Vagina (tissue), 2 donors: Measurements from ENCODE around the gene SLC5A10. TPM values are rescaled to one million over a fixed set of nuclear protein-coding genes. Genes with fewer than 3 reads are reported as not detected.
"Not testable (repeated sequence)": the region's sequence is repeated elsewhere in the genome, so short reads cannot be mapped to it uniquely, and the experiment has no call there.

Experiments
- DNase-seq, 2 donors: peaks; one replicate each; pipeline ENCODE4 v3.0.0-alpha.2; 2017; ENCODE audit errors: extremely low spot score in 2 of 2
- H3K27ac ChIP-seq: fragments of 200-600 bp; sonication (generic); one replicate; pipeline ENCODE4 v1.5.1; 2019
- H3K27me3 ChIP-seq: fragments of 200-600 bp; sonication (generic); one replicate; pipeline ENCODE4 v1.5.1; 2019
- H3K36me3 ChIP-seq, 2 donors: fragments of 200-600 bp; sonication (generic); one replicate each; pipeline ENCODE4 v1.5.1; 2017 to 2019
- H3K4me1 ChIP-seq: fragments of 200-600 bp; sonication (generic); one replicate; pipeline ENCODE4 v1.5.1; 2019
- H3K4me3 ChIP-seq, 2 donors: fragments of 200-600 bp; sonication (generic); 1 replicate in 1 of 2; 2 replicates in 1 of 2; pipeline ENCODE4 v1.5.1; 2016 to 2019
- H3K9me3 ChIP-seq: fragments of 200-600 bp; sonication (generic); one replicate; pipeline ENCODE4 v1.5.1; 2019
- POLR2A ChIP-seq, 2 donors: fragments of 450-650 bp; IDR thresholded peaks; one replicate each; pipeline ENCODE4 v1.6.1; 2017; ENCODE audit warnings: antibody characterized with exemption in 2 of 2, mild to moderate bottlenecking in 2 of 2, moderate library complexity in 2 of 2
- POLR2AphosphoS5 ChIP-seq, 2 donors: sonication (generic); formaldehyde crosslinking; IDR thresholded peaks; one replicate each; pipeline ENCODE4 v1.9.0; 2017; ENCODE audit warnings: antibody characterized with exemption in 2 of 2, mild to moderate bottlenecking in 2 of 2, low read depth in 1 of 2; ENCODE audit not compliant: insufficient read depth in 1 of 2
- intact Hi-C: fragments of 100-400 bp; cut with DNase I; formaldehyde crosslinking; loops from one replicate; pipeline ENCODE4 v1.15.1; 2023
- total RNA-seq: library from RNA; depleted of rRNA; stranded (reverse); fragments of >200 nt; gene quantifications from one replicate; pipeline ENCODE4 v1.2.3, GENCODE V29; 2016
- TF ChIP-seq, protein P1 (sequence below), 3 experiments: fragments of 450-650 bp in 2 of 3; fragments of 200-600 bp in 1 of 3; sonication (generic) in 1 of 3; IDR thresholded peaks; one replicate each; pipeline ENCODE4 v1.5.1; 2017 to 2019; ENCODE audit warnings: antibody characterized with exemption in 3 of 3, mild to moderate bottlenecking in 2 of 3, moderate library complexity in 2 of 3

The SLC5A10 gene
- total RNA-seq, 1 donor from 2014 or later: not detected

DNA sequence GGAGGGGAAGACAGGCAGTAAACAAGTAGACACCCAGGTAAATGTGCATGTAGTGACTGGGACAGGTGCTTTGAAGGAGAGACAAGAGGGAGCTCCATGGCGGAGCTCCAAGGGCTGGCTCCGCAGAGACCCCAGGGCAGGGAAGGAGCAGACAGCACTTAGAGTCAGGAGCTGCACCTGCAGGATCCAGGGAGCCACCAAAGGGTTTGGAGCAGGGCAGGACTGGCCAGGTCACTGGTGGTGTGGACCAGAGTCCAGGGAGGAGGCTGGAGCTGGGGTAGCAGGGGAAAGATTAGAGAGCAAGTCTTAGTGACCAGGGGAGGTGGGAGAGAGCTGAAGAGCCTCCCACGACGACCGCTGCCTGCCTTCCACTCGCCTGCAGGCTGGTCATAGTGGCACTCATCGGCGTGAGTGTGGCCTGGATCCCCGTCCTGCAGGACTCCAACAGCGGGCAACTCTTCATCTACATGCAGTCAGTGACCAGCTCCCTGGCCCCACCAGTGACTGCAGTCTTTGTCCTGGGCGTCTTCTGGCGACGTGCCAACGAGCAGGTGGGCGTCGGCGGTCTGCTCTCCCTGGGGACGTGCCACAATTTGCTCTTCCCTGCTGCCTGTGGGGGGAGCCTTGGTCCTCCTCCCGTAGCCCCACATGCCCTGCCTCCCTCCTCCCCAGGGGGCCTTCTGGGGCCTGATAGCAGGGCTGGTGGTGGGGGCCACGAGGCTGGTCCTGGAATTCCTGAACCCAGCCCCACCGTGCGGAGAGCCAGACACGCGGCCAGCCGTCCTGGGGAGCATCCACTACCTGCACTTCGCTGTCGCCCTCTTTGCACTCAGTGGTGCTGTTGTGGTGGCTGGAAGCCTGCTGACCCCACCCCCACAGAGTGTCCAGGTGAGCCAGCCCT is 67.3 kb downstream of the SLC5A10 start:
- no peak for DNase-seq
- TF ChIP-seq, protein P1, sequence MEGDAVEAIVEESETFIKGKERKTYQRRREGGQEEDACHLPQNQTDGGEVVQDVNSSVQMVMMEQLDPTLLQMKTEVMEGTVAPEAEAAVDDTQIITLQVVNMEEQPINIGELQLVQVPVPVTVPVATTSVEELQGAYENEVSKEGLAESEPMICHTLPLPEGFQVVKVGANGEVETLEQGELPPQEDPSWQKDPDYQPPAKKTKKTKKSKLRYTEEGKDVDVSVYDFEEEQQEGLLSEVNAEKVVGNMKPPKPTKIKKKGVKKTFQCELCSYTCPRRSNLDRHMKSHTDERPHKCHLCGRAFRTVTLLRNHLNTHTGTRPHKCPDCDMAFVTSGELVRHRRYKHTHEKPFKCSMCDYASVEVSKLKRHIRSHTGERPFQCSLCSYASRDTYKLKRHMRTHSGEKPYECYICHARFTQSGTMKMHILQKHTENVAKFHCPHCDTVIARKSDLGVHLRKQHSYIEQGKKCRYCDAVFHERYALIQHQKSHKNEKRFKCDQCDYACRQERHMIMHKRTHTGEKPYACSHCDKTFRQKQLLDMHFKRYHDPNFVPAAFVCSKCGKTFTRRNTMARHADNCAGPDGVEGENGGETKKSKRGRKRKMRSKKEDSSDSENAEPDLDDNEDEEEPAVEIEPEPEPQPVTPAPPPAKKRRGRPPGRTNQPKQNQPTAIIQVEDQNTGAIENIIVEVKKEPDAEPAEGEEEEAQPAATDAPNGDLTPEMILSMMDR (IDR thresholded peaks at IDR 0.05): no peak
- no peak for TF ChIP-seq POLR2A (IDR thresholded peaks at IDR 0.05)
- no peak overlapping the region for H3K4me3 ChIP-seq
- no peak overlapping the region for H3K27ac ChIP-seq
- H3K4me1 ChIP-seq: peaks cover 4% of the 10 kb centered on the region
- H3K36me3 ChIP-seq: no peaks in the 10 kb centered on the region
- H3K9me3 ChIP-seq: no peaks in the 10 kb centered on the region
- H3K27me3 ChIP-seq: no peaks in the 10 kb centered on the region
- intact Hi-C loops: no loop called here

DNA sequence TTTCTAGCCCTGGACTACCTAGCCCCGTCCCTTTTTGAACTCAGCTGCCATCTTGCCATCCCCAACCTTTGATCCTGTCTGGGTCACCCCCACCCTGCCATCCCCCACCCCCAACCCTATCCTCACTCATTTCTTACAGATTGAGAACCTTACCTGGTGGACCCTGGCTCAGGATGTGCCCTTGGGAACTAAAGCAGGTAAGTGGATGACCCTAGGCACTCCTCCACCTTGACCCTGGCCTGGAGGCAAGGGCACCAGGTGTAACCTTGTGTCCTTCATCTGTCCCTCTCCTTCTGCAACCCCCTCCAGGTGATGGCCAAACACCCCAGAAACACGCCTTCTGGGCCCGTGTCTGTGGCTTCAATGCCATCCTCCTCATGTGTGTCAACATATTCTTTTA is 68.1 kb downstream of the SLC5A10 start:
- TF ChIP-seq POLR2AphosphoS5 (IDR thresholded peaks at IDR 0.05; ENCODE audit: insufficient read depth in 1 of 2, low read depth in 1 of 2) (no peak), POLR2A (IDR thresholded peaks at IDR 0.05) (no peak)
- TF ChIP-seq, protein P1 (IDR thresholded peaks at IDR 0.05): no peak
- intact Hi-C loops: no loop called here
- no peak for DNase-seq
- Histone ChIP-seq H3K4me3 (no peak overlapping the region), H3K4me1 (peaks cover under 1% of the 10 kb centered on the region), H3K36me3 (no peaks in the 10 kb centered on the region), H3K9me3 (no peaks in the 10 kb centered on the region), H3K27ac (no peak overlapping the region), H3K27me3 (no peaks in the 10 kb centered on the region)

DNA sequence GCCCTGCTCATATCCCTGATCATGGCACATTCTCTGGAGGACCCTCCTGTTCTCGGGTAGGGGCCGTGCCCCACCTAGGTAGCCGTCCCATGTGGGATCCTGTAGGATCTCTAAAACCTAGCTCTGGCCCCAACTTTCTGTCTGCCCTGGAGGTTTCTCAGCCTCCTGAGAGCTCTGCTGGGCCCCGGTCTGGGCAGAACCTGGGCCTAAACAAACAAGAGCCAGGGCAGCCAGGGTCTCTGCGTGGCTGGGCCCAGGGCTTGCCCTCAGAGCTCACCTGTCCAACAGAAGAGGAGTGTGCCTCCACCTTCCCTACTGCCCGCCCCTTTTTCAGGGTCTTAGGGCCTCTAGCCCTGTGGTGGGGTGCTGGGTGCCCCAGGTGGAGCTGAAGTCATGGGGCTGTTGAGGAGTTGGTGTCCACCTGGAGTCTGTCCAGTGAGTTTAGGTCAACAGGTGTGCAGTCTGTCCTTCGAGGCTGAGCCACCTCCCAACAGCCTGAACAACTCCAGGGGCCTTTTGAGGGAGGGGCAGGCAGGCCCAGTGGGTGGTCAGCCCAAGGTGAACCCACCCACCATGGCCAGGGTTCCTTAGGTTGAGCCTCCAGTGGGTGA is 69.2 kb downstream of the SLC5A10 start:
- H3K27me3 ChIP-seq, H3K4me3 ChIP-seq, H3K4me1 ChIP-seq, H3K36me3 ChIP-seq, DNase-seq, intact Hi-C loops, H3K27ac ChIP-seq, H3K9me3 ChIP-seq: not testable (repeated sequence)

DNA sequence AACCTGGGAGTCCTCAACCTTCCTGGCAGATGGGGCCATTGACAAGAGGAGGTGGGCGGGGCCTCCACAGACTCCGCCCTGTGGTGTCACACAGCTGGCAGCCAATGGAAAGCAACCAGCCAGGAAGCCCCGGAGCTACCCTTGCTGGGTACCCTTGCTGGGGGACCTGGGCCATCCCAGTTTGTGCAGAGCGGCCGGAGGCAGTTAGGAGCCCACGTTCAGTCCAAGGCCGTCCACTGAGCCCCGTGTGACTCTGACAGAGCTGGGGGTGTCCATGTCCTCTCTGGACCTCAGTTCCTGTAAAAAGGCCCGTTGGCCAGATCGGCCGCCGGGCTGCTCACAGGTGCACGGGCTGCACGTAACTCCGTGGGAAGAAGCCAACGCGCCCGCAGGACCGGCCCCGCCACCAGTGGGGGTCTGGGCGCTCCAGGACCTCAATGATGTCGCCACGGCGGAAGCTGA is 69.7 kb downstream of the SLC5A10 start:
- DNase-seq: no peak
- H3K4me3 ChIP-seq: no peak overlapping the region
- H3K9me3 ChIP-seq: no peaks in the 10 kb centered on the region
- H3K4me1 ChIP-seq: no peaks in the 10 kb centered on the region
- intact Hi-C loops: no loop called here
- TF ChIP-seq POLR2A (IDR thresholded peaks at IDR 0.05) (no peak), POLR2AphosphoS5 (IDR thresholded peaks at IDR 0.05; ENCODE audit: insufficient read depth in 1 of 2, low read depth in 1 of 2) (no peak)
- TF ChIP-seq, protein P1 (IDR thresholded peaks at IDR 0.05): no peak
- H3K27ac ChIP-seq: no peak overlapping the region
- H3K27me3 ChIP-seq: no peaks in the 10 kb centered on the region
- H3K36me3 ChIP-seq: no peaks in the 10 kb centered on the region

DNA sequence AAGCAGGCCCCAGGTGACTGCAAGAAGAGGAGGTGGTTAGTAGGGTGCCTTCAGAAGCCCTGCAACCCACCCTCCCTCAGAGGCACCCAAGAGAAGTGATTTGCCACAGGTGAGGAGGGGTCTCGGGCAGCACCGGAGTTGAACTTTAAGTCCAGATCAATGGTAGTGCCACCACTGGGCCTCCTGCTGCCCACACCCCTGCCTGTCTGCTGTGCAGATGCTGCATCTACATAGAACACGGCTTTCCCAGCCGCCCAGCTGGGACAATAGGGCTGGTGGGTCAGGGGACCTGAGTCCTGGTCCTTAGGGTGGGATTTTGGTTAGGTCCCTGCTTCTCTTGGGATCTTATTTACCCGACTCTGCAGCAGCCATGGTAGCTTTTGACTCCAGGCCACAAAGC is 70.2 kb downstream of the SLC5A10 start:
- no peaks in the 10 kb centered on the region for H3K9me3 ChIP-seq
- H3K27ac ChIP-seq: no peak overlapping the region
- no peaks in the 10 kb centered on the region for H3K36me3 ChIP-seq
- intact Hi-C loops: no loop called here
- DNase-seq: no peak
- H3K27me3 ChIP-seq: no peaks in the 10 kb centered on the region
- TF ChIP-seq, protein P1 (IDR thresholded peaks at IDR 0.05): no peak
- no peak for TF ChIP-seq POLR2A (IDR thresholded peaks at IDR 0.05)
- no peak overlapping the region for H3K4me3 ChIP-seq
- H3K4me1 ChIP-seq: no peaks in the 10 kb centered on the region
